VCaP (cell line): ENCODE results near the gene ANO10.
A peak's percentile ranks its signal among the peaks of the same experiment; 100 is the strongest.
"Not testable (repeated sequence)": the region's sequence is repeated elsewhere in the genome, so short reads cannot be mapped to it uniquely, and the experiment has no call there.

Experiments used
- H3K27ac ChIP-seq: fragments of 450-650 bp; 2 replicates; pipeline ENCODE4 v1.5.1; 2017
- CTCF ChIP-seq: fragments of 450-650 bp; conservative IDR thresholded peaks from 2 replicates; pipeline ENCODE4 v1.5.1; 2017; ENCODE audit warnings: mild to moderate bottlenecking, moderate library complexity

Gene ANO10

GRCh38 chr3:43621656-43622432 is at the start of gene ANO10:
Gene ANO10 (minus strand): TSS chr3:43622011. CDS start chr3:43605852, 16,159 bp downstream.
- TF ChIP-seq CTCF: no peak
- H3K27ac ChIP-seq: peak within 1 kb of the TSS; percentile 79

GRCh38 chr3:43670635-43671522 is 49.1 kb upstream of the ANO10 start:
- TF ChIP-seq CTCF: no peak
- H3K27ac ChIP-seq: no peak overlapping the region

- not testable (repeated sequence) for H3K27ac ChIP-seq
Observed at GRCh38 chr3:43665011-43665410, 43.2 kb upstream of the ANO10 start.

GRCh38 chr3:43661376-43661775 is 39.6 kb upstream of the ANO10 start:
- not testable (repeated sequence) for H3K27ac ChIP-seq

- TF ChIP-seq CTCF: no peak
- no peak overlapping the region for H3K27ac ChIP-seq
Observed at GRCh38 chr3:43659250-43659880, 37.6 kb upstream of the ANO10 start.

GRCh38 chr3:43656390-43656789 is 34.6 kb upstream of the ANO10 start:
- H3K27ac ChIP-seq: not testable (repeated sequence)

GRCh38 chr3:43650345-43650744 is 28.5 kb upstream of the ANO10 start:
- no peak overlapping the region for H3K27ac ChIP-seq
- TF ChIP-seq CTCF: no peak

GRCh38 chr3:43649365-43649968 is 27.7 kb upstream of the ANO10 start:
- peak; percentile 19; the same call in 1 of the 2 replicates for TF ChIP-seq CTCF

More at GRCh38 chr3:43649365-43649968, 27.7 kb upstream of the ANO10 start:
- no peak overlapping the region for H3K27ac ChIP-seq
